ENCODE data around the gene VWF. TPM values are rescaled to one million over a fixed set of nuclear protein-coding genes. Genes with fewer than 3 reads are reported as not detected.

Gene VWF
- total and polyA plus RNA-seq, 11 donors: 125 to 503 (median 238) TPM

DNA sequence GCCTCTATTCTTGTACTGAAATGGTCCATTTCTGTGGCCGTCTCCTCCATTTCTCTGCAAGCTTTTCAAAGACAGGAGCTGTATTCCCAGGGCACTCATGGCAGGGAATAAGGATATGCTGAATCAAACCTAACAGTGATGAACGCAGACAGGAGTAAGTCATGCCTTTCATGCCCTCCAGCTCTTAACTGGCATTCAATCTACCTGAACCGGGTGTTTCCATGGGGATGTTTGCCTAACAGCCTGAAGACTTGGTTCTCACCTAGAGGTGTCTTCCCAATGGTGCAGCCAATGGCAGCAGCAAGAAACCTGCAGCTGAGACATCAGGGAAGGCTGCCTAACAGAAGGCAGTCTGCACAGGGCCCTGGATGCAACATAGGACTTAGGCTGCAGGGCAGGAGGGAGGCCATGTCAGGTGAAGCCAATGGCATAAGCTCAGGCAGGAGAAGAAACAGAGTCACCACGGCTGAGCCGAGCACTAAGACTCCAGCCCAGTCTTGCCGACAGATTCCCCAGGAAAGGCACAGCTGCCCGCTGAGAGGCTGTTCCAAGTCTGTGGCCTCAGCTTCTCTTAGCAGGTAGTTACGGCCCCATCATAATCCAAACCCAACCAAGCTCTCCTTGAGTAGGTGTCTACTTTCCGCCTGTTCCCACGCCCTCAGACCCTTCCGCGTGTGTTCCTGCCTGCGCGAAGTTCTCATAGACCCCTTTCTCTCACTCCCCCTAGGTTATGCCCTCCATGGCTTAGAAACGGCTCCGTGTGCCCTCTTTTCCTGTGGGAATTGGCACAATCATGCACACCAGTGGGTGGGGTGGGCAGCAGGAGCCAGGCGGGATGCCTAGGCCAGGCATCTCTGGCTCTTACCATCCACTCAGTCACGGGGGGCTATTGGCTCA is 44.1 kb downstream of the VWF start:
- Histone ChIP-seq H3K4me3 (no peak overlapping the region), H3K36me3 (peaks cover 0 to 36% (median 5%) of the 10 kb centered on the region in 9 donors), H3K27me3 (peaks cover 0 to 6% (median 0%) of the 10 kb centered on the region in 9 donors), H3K9me3 (no peaks in the 10 kb centered on the region), H3K27ac (peak overlapping the region in 11 of 12 donors; percentile 27 to 87 (median 60)), H3K4me1 (peaks cover 2 to 97% (median 49%) of the 10 kb centered on the region in 12 donors)
- DNase-seq (no peak), ATAC-seq (no peak)
- intact Hi-C loops (cut with DNase I): loop anchor here in 1 of 10 donors (5.0 kb wide), 1 partner anchor 87 kb away; no protein-coding TSS in a partner anchor
- TF ChIP-seq, protein P1, sequence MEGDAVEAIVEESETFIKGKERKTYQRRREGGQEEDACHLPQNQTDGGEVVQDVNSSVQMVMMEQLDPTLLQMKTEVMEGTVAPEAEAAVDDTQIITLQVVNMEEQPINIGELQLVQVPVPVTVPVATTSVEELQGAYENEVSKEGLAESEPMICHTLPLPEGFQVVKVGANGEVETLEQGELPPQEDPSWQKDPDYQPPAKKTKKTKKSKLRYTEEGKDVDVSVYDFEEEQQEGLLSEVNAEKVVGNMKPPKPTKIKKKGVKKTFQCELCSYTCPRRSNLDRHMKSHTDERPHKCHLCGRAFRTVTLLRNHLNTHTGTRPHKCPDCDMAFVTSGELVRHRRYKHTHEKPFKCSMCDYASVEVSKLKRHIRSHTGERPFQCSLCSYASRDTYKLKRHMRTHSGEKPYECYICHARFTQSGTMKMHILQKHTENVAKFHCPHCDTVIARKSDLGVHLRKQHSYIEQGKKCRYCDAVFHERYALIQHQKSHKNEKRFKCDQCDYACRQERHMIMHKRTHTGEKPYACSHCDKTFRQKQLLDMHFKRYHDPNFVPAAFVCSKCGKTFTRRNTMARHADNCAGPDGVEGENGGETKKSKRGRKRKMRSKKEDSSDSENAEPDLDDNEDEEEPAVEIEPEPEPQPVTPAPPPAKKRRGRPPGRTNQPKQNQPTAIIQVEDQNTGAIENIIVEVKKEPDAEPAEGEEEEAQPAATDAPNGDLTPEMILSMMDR (IDR thresholded peaks at IDR 0.05): no peak
- WGBS, 4 donors: 87 to 91% (median 90%) methylated on average over 18 of the region's 18 CpGs

DNA sequence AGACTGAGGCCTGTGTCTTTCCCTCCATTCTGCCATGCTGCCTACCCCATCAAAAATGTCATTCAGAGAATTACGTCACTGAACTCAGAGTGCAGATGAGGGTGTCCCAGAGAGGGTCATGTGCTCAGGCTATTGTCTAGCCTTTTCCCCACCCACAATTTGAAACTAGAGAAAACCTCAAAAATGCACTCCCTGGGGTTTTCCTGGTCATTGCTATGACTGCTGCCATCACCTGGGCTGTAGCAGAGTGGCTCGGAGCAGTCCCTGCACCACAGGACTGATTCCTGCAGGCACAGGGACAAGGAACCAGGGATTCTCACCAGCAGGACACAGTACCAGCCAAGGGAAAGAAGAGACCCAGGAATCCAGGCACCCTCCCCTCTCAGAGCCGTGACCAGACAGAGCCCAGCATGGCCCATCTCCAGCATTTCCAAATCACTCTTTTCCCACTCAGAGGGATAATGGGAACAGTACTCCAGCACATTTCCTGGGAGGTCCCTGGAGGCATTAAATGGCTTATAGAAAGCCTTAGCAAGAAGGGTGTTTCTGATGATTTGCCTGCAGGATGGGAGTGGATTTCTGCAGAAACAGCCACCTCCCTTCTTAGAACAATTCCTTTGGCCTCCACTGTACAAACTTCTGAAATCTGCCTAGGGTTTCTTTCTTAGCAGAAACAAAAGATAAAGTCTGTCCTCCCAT is 45.9 kb downstream of the VWF start:
- peak overlapping the region; percentile 19 to 87 (median 62) for H3K27ac ChIP-seq
- TF ChIP-seq POLR2A (IDR thresholded peaks at IDR 0.05): no peak
- TF ChIP-seq, protein P1 (IDR thresholded peaks at IDR 0.05): no peak
- H3K27me3 ChIP-seq: peaks cover 0 to 11% (median 0%) of the 10 kb centered on the region in 9 donors
- ATAC-seq (peak in 3 of 4 donors; percentile 27 to 35 (median 35)), DNase-seq (no peak)
- H3K4me1 ChIP-seq: peaks cover 11 to 98% (median 54%) of the 10 kb centered on the region in 12 donors
- WGBS, 4 donors: 29 to 61% (median 56%) methylated on average over 2 to 3 of the region's 3 CpGs
- no peak overlapping the region for H3K4me3 ChIP-seq
- intact Hi-C loops (cut with DNase I): loop anchor here in 7 of 10 donors (5.0 to 10.0 kb wide), 5 partner anchors 34 to 104 kb away; partner anchors contain the start of gene VWF (in 2 of the 7)
- H3K36me3 ChIP-seq: peaks cover 0 to 36% (median 5%) of the 10 kb centered on the region in 9 donors
- H3K9me3 ChIP-seq: no peaks in the 10 kb centered on the region

DNA sequence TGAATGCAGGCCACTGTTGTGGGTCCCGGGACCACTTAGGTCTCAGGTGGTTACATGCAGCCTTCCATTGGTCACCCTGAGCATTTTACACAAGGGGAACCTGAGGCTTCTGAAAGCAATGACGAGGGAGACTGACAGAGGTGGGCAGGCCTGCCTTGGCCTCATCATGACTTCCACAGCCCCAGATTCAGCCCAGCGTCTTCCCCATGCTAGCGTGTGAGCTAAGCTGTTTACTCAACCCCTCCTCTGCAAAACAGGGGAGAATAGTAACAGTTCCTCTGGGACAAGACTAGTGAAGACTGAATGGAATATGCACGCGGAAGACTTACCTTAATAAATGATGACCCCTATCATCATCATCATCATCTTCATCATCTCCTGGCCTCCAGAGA is 46.8 kb downstream of the VWF start:
- no peaks in the 10 kb centered on the region for H3K9me3 ChIP-seq
- no peak for TF ChIP-seq POLR2A (IDR thresholded peaks at IDR 0.05)
- TF ChIP-seq, protein P1 (IDR thresholded peaks at IDR 0.05): no peak
- no peak for ATAC-seq
- 79 to 92% (median 91%) methylated on average over 2 to 6 of the region's 6 CpGs for WGBS, 4 donors
- peaks cover 11 to 98% (median 52%) of the 10 kb centered on the region in 12 donors for H3K4me1 ChIP-seq
- H3K36me3 ChIP-seq: peaks cover 0 to 32% (median 5%) of the 10 kb centered on the region in 9 donors
- no peak for DNase-seq
- H3K27me3 ChIP-seq: peaks cover 0 to 11% (median 0%) of the 10 kb centered on the region in 9 donors
- H3K27ac ChIP-seq: peak overlapping the region in 9 of 12 donors; percentile 36 to 87 (median 60)
- no peak overlapping the region for H3K4me3 ChIP-seq
- intact Hi-C loops (cut with DNase I): loop anchor here in 7 of 10 donors (5.0 to 10.0 kb wide), 5 partner anchors 35 to 105 kb away; partner anchors contain the start of gene VWF (in 2 of the 7)

Data from heart left ventricle (tissue), 16 donors.